ENCODE measurements around the gene MARK3.

MARK3 gene

DNA sequence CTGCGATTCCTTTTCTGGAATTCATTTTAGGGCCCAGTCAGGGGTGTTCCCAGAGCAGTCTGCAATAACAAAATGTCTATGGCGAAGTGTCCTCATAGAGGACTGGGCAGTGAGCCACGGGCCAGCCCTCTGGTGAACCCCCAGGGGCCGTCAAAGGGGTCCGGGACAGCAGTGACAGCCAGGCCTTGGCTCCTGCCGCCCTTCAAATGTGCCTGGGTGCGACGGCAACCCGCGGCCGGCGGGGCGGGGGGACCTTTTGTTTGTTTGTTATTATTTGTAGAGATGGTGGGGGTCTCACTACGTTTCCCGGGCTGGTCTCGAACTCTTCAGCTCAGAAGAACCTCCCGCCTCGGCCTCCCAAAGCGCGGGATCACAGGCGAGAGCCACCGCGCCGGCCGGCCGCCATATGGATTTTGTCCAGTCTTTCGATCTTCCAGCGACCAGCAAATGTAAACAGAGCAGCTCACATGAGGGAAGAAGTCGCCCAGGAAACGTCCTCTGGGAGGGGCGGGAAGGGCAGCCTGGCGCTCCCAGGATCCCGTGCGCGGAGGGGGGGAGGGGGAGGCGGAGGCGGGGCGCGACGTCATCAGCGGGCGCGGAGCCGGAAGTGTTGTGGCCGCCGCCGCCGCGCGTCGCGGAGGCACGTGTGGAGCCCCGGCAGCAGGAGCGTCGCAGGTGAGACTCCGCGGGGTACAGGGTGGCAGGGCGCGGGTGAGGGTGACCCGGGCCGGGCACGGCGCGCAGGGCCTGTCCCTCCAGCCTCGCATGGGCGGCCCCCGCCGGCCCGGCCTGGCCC is 143.6 kb downstream of the MARK3 start, which contains the start of gene TRMT61A:
TSS of gene TRMT61A (plus strand) at position 610 of the 796 bp plus-strand sequence. CDS start 783 bp downstream, outside the sequence.
- Histone ChIP-seq H3K9ac (peak within 1 kb of the TSS; percentile 84), H3K4me3 (ENCODE audit: low read depth, low read length) (peak within 1 kb of the TSS; percentile 97), H3K9me3 (ENCODE audit: control insufficient read depth, low read length) (no peaks in the 10 kb centered on the region), H3K4me2 (ENCODE audit: low read length) (peak within 1 kb of the TSS; percentile 95), H2AFZ (peak within 1 kb of the TSS; percentile 89), H3K79me2 (peaks cover 10% of the 10 kb centered on the region), H3K27ac (peak within 1 kb of the TSS; percentile 99), H3K36me3 (ENCODE audit: control insufficient read depth, insufficient read depth, low read length) (no peaks in the 10 kb centered on the region), H3K27me3 (ENCODE audit: control insufficient read depth, insufficient read depth, low read length) (no peaks in the 10 kb centered on the region), H3K4me1 (peaks cover 8% of the 10 kb centered on the region)
- TF ChIP-seq, protein P1, sequence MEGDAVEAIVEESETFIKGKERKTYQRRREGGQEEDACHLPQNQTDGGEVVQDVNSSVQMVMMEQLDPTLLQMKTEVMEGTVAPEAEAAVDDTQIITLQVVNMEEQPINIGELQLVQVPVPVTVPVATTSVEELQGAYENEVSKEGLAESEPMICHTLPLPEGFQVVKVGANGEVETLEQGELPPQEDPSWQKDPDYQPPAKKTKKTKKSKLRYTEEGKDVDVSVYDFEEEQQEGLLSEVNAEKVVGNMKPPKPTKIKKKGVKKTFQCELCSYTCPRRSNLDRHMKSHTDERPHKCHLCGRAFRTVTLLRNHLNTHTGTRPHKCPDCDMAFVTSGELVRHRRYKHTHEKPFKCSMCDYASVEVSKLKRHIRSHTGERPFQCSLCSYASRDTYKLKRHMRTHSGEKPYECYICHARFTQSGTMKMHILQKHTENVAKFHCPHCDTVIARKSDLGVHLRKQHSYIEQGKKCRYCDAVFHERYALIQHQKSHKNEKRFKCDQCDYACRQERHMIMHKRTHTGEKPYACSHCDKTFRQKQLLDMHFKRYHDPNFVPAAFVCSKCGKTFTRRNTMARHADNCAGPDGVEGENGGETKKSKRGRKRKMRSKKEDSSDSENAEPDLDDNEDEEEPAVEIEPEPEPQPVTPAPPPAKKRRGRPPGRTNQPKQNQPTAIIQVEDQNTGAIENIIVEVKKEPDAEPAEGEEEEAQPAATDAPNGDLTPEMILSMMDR (IDR thresholded peaks at IDR 0.05), result no peak

DNA sequence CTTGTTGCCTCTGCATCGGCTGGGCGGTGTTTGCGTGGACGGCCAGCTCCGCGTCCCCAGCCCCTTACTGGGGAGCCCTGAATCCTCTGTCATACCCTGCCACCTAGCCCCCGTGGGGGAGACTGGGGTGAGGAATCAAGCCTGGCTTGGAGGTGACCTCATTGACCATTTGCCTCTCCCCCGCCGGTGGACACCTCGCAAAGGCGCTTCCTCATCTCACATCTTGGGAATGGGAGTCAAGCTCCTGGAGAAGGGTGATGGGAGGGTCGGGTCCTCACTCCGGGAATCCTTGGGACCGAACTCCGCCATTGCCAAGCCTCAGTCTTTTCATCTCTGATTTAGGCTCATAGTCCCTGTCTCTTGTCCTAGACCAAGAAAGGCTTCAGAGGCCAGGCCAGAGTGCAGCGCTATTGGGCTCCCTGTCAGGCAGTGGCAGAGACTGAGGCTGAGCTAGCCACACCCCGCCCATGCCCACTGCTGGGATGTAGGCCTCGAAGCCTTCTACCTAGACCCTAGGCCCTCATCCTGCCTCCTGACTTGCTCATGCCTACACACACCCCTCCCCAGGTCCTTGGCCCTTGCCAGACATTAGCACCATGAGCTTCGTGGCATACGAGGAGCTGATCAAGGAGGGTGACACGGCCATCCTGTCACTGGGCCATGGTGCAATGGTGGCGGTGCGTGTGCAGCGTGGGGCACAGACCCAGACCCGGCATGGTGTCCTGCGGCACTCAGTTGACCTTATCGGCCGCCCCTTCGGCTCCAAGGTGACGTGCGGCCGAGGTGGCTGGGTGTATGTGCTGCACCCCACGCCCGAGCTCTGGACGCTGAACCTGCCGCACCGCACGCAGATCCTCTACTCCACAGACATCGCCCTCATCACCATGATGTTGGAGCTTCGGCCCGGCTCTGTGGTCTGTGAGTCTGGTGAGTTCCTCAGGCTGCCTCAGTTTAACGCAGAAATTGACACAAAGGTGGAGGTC is 144.5 kb downstream of the MARK3 start:
- Histone ChIP-seq H3K27me3 (ENCODE audit: control insufficient read depth, insufficient read depth, low read length) (no peaks in the 10 kb centered on the region), H3K79me2 (peaks cover 10% of the 10 kb centered on the region), H2AFZ (peak overlapping the region; percentile 84), H3K9me3 (ENCODE audit: control insufficient read depth, low read length) (no peaks in the 10 kb centered on the region), H3K9ac (peak overlapping the region; percentile 28), H3K4me1 (peaks cover 8% of the 10 kb centered on the region), H3K36me3 (ENCODE audit: control insufficient read depth, insufficient read depth, low read length) (no peaks in the 10 kb centered on the region), H3K4me2 (ENCODE audit: low read length) (peak overlapping the region; percentile 73), H3K27ac (peak overlapping the region; percentile 60), H3K4me3 (ENCODE audit: low read depth, low read length) (peak overlapping the region; percentile 68)
- TF ChIP-seq, protein P1 (IDR thresholded peaks at IDR 0.05), result no peak

DNA sequence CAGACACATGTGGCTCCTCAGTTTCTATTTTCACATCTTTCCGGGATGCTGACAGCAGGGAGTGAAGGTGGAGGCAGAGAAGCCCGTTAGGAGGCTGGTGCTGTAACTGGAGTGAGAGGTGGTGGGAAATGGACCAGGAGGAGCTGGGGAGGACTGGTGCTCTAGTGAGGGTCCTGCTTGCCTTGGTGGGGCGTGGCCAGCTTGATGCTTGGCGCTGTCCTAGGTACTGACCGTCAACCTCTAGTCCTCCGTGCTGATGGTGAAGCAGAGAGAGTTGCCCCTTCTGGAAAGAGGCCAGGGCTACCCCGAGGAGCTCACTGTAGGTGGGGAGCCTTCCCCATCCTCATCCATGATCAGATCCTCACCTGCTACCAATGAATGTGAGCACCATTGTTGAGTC is 145.2 kb downstream of the MARK3 start:
- Histone ChIP-seq H3K4me2 (ENCODE audit: low read length) (no peak overlapping the region), H3K79me2 (peaks cover 10% of the 10 kb centered on the region), H2AFZ (no peak overlapping the region), H3K36me3 (ENCODE audit: control insufficient read depth, insufficient read depth, low read length) (no peaks in the 10 kb centered on the region), H3K27me3 (ENCODE audit: control insufficient read depth, insufficient read depth, low read length) (no peaks in the 10 kb centered on the region), H3K9ac (no peak overlapping the region), H3K4me1 (peaks cover 8% of the 10 kb centered on the region), H3K9me3 (ENCODE audit: control insufficient read depth, low read length) (no peaks in the 10 kb centered on the region), H3K27ac (no peak overlapping the region), H3K4me3 (ENCODE audit: low read depth, low read length) (no peak overlapping the region)
- TF ChIP-seq, protein P1 (IDR thresholded peaks at IDR 0.05), result no peak

DNA sequence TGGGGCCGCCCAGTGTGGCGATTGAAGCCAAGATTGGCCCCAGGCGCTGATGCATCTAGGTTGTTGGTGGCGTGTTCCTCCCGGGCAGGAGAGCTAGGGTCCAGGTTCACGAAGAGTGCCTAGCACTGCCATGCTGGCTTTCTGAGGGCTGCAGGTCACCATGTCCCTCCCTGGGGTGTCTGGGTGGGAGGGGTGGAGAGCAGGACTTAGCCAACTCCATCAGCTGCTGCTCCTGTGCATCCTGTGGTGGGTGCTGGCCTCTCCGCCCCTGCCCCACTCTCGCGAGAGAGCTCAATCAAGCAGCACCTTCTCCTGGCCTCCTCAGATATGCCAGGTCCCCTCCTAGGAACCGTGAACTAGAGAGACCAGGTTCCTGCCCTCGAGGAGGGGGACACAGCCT is 145.6 kb downstream of the MARK3 start:
- Histone ChIP-seq H3K79me2 (peaks cover 10% of the 10 kb centered on the region), H3K9ac (no peak overlapping the region), H3K27me3 (ENCODE audit: control insufficient read depth, insufficient read depth, low read length) (no peaks in the 10 kb centered on the region), H3K36me3 (ENCODE audit: control insufficient read depth, insufficient read depth, low read length) (no peaks in the 10 kb centered on the region), H2AFZ (no peak overlapping the region), H3K4me1 (peaks cover 8% of the 10 kb centered on the region), H3K4me3 (ENCODE audit: low read depth, low read length) (no peak overlapping the region), H3K9me3 (ENCODE audit: control insufficient read depth, low read length) (no peaks in the 10 kb centered on the region), H3K4me2 (ENCODE audit: low read length) (no peak overlapping the region), H3K27ac (no peak overlapping the region)
- TF ChIP-seq, protein P1 (IDR thresholded peaks at IDR 0.05), result no peak

Measured in parathyroid adenoma (tissue), 2 donors.